ENCODE measurements around the gene CHD2.
A peak's percentile ranks its signal among the peaks of the same experiment; 100 is the strongest.
"Not testable (repeated sequence)": the region's sequence is repeated elsewhere in the genome, so short reads cannot be mapped to it uniquely, and the experiment has no call there.

Gene CHD2

GRCh38 chr15:92906563-92907081, 6.5 kb downstream of the CHD2 start:
- DNase-seq = peak; percentile 26

- DNase-seq = peak; percentile 27
Observed at GRCh38 chr15:92907229-92907628, 7.1 kb downstream of the CHD2 start.

DNA sequence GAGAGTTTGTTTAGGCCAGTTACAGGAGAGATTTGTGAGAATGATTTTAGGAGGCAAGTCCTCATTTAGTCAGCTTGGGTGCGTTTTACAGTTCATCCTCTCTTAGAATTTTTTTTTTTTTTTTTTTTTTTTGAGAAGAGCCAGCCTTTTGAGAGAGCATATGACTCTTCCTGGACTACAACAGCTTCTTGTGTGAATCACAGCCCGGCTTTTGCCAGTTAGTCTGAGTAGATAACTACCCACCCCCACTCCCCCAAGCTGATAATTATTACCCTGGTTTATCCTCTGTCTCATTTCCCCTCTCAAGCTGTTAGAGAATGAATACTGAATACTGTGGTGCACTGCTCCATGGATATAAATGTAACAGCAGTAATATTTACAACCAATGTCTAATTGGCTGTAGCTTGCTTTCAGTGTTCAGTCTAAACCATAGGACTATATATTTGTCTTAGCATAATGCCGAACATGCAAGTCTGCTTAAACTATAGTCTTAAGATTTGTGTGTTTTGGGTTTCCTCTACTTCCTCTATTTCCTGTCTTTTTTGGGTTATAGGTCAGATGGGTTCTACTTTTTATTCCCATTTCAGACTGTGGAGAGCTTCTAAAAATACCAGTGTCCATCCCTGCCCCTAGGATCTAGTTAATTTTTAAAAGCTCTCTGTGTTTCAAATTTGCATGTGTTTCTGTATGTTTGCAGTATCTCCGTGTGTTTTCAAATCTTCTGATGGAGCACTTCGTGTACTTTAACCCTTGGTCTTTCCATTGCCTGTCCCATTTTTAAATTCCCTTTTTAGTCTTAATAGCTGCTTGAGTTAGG, 8.0 kb downstream of the CHD2 start:
- peak; percentile 92 for DNase-seq

DNA sequence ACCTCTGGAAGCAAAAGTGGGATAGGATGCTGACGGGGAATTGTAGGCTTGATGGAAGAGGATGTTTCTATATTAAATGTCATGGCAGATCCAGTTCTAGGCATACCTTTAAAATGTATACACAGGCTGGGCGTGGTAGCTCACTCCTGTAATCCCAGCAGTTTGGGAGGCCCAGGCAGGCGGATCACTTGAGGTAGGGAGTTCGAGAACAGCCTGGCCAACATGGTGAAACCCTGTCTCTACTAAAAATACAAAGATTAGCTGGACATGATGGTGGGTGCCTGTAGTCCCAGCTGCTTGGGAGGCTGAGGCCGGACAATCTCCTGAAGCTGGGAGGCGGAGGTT, 8.6 kb downstream of the CHD2 start:
- DNase-seq = no peak

DNA sequence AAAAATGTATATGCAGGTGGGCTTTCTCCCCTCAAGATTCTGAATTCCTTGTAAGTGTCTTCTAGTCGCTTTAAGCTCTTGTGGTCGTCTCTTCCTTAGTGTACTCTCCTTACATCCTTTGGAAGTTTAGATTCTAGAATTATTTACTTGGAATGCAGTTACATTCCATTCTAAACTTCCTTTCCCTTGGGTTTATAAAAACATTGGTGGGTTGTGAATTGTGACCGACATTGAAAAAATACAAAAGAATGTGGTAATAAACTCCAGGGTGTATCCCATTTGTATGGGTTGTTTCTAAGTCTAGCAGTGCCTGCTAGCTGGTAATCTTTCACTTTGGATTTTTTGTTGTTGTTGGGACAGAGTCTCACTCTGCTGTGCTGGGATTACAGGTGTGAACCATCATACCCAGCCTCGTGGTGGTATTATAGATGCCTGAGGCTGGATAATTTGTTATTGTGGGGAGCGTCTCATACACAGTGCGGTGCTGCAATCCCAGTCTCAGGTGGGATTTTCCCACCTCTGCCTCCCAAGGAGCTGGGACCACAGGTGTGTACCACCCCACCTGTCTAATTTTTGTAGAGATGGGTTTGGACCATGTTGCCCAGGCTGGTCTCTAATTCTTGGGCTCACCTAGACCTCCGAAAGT, 9.1 kb downstream of the CHD2 start:
- DNase-seq = peak; percentile 93

GRCh38 chr15:92910451-92910850, 10.3 kb downstream of the CHD2 start:
- DNase-seq = no peak

DNA sequence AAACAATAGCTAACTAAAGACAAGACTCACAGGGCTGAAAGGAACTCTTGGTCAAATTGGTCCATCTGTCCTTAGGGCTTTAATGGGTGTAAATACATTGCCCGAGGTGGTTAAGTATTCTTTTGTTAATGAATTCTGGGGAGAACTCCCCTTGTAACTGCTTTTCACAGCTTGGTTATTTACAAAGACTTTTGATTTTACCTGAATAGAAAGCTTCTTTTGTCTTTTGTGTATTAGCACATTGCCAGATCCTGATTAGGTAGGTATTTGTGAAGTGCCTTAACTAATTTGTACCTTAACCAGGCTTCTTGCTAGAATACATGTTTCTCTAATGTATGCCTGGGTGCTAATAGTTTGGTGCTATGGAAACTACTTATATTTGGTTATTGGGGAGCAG, 14.0 kb downstream of the CHD2 start:
- no peak for DNase-seq

GRCh38 chr15:92914768-92915221, 14.7 kb downstream of the CHD2 start:
- DNase-seq = peak; percentile 59

DNA sequence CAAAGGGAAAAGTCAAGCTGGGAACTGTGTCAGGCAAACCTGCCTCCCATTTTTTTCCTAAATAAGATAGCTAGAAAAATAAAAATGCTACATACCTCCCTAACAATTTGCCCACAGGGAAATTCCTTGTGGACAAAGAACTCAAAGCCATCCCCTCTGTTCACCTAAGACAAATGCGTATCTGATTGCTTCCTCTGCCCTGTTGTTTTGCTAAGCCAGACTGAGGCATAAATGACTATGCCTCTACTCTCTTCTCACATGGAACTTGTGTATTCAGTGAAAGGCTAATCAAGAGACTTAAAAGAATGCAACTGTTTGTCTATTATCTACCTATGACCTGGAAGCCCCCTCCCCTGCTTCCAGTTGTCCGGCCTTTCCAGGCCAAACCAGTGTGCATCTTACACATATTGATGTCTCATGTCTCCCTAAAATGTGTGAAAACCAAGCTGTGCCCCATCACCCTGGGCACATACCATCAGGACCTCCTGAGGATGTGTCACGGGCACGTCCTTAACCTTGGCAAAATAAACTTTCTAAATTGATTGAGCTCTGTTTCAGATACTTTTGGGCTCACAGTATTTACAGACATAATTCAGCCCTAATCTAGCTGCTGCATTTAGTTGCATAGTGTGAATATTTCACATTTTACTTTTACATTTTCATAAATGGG, 15.8 kb downstream of the CHD2 start:
- DNase-seq = peak; percentile 33

DNA sequence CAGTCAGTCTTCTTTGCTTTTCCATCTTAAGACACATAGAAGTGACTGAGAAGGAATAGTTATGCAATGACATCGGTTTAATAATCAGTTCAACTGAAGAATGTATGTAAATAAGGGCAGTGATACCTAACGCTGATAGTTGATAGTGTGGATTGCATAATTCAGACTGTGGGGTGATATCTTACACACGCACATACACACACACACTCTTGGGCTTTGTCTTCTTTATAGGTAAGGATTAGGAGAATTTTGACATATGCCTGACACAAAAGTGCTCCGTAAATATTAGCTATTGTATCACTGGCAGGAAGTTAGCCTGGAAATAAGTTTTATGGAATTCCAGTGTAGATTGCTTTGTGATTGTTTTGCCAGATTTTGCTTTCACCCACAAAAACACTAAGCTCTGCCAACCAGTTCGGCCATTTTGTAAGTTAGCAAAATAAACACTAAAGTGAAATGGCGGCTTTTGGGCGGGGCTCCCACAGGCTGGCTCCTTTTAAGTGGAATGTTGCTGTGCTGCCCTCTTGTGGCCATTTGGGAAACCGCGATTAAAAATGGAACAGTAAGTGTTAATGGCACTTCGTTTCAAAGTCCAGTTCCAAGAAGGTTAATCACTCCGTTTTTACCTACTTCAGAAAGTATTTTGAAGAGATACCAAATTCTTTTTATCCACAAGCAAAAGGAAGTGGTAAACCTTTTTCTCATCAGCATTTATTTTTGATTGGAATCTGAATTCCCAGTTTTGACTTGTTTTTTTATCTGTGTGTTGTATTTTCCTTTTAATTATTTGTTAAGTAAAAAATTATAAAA, 17.7 kb downstream of the CHD2 start:
- DNase-seq = peak; percentile 91

GRCh38 chr15:92918881-92919280, 18.8 kb downstream of the CHD2 start:
- DNase-seq = not testable (repeated sequence)

- DNase-seq = no peak
Observed at GRCh38 chr15:92920595-92921161, 20.6 kb downstream of the CHD2 start.

DNA sequence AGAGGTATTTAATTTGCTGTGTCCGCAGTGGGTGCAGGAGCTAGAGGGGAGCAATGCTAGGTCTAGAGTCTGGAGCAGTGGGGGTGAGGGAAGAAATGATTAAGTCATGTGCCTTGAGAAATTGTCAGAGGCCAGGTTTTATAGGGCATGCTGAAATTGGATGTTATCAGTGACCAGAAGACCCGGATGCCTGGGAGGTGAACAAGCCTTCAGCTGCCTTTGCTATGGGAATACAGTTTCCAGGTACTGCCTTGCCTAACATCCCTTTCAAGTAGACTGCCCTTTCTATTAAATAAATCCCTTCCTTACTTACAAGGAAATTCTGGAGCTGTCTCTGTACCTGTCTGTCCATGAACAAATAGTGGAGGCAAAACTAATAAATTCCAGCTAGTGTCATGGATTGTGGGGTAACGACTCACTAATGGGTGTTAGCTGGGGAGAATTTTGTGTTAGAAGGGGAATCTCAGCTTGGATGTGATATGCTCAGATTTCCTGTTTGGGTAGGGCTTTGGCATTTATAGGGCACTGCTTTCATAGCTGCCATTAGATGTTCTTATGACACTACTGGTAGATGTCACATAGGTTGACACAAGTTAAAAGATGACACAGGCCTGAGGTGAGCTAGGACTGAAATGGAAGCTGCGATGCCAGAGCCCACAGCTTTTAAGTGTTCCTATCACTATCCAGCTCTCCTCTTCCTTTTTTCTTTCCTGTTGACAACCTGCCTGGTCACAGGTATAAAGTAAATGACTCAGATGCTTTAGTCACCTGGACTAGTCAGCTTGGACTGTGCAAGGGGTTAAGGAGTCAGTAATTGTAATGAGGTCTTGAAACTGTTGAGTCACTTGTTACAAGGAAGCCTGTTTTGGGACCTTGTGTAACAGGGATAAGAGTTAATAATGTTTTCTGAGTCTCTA, 21.3 kb downstream of the CHD2 start:
- DNase-seq = peak; percentile 52

DNA sequence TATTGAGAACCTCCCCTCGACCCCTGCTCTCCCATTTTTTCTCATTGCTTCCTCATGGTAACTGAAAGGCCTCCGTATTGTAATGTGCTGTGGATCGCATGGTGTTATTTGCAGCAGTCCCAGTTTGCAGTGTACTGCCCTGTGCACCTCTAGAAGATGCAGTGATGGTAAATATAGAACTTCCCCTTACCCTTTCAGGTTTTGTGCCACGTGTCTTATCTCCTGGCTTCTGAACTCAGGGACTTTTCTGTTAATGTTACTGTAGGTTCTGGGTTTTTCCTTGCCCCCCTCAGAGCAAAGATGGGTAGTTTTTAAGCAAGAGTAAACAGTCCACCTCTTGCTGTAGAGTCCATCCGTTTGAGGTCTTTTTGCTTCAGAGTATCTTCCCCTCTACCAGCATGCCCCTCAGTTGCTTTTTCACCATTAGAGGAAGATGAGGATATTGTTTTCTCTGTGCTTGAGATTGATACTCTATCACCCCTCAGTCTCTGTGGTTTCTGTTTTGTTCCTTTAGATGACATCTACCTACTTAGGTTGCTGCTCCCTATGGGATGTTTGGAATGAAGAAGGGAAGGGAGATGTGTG, 22.4 kb downstream of the CHD2 start:
- no peak for DNase-seq

- no peak for DNase-seq
Observed at GRCh38 chr15:92924216-92924615, 24.1 kb downstream of the CHD2 start.

DNA sequence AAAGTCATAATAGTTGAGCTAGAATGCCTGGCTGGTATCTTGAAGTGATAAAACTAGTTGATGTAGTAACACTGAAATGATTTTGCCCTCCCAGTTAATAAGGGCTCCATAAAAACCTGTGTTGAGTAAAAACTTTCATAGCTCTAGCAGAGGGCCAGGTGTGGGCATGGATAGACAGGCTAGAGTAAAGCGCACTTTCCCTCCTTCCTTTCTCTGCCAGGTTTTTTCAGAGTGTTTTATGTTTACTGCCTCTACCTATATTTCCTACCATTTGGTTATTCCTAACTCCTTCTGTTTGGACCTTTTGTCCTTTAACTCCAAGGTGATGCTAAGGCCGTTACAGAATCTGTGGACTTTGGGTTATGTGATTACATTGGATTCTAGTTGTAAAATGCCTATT, 25.3 kb downstream of the CHD2 start:
- DNase-seq = no peak

GRCh38 chr15:92928225-92928750, 28.2 kb downstream of the CHD2 start:
- no peak for DNase-seq

DNA sequence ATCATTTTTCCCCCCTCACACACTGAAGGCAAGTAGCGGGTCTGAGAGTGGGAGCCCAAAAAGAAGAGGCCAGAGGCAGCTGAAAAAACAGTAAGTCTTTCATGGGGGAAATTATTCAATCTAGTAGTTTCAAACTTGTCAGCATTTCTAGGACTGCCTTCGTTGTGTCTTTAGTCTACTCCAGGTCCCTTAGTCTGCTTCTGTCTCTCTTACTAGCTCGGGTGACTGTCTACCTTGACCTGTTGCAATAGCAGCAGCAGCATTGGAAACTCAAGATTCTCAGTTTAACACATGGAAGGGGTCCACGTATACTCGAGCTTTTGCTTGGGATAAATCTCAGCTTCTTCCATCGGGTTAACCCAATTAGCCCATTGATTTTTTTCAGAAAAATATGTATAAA, 28.9 kb downstream of the CHD2 start:
- DNase-seq = no peak

GRCh38 chr15:92930054-92930621, 30.0 kb downstream of the CHD2 start:
- DNase-seq = no peak

DNA sequence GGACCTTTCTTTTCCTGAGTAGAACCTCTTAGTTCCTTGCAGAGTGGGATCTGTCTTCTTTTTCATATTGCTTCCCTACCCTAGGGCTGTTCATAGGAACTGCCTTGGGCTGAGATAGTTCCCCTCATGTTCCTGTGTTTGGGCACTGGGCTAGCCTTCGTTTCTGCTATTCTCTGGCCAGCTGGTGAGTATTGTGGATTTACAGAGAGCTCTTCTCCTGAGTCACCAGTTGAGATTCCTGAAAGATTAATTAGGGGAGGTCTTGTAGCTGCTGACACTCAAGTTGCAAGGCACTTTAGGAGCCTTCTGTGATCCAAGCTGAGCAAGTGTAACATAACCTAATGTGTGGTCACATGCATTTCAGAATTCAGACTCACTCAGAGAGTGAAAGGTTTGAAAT, 30.7 kb downstream of the CHD2 start:
- DNase-seq = peak; percentile 86

Data from fibroblast of skin of back (primary cell).